GM10248 (cell line): ENCODE measurements around the gene MYH6.

ENCODE experiments used
- CTCF ChIA-PET: fragments of 300-600 bp; sonication (Branson Sonifier 250); formaldehyde crosslinking; extraction: SDS; loops from one replicate; lab custom pipeline; 2021; ENCODE audit warnings: antibody characterized with exemption; lab: Yijun Ruan, JAX
- POLR2A ChIA-PET: fragments of 350-650 bp; sonication (Branson Sonifier 250); formaldehyde crosslinking; extraction: SDS; loops from one replicate; lab custom pipeline; 2020; ENCODE audit warnings: antibody characterized with exemption; lab: Yijun Ruan, JAX
- DNase-seq: peaks from one replicate; pipeline ENCODE4 v3.0.0; 2012; ENCODE audit errors: extremely low spot score
- CTCF ChIP-seq: IDR thresholded peaks from 2 replicates; pipeline ENCODE4 v1.5.1; 2012; ENCODE audit warnings: mild to moderate bottlenecking, low read depth; ENCODE audit errors: extremely low read depth, missing control alignments, control extremely low read depth

Gene MYH6

DNA sequence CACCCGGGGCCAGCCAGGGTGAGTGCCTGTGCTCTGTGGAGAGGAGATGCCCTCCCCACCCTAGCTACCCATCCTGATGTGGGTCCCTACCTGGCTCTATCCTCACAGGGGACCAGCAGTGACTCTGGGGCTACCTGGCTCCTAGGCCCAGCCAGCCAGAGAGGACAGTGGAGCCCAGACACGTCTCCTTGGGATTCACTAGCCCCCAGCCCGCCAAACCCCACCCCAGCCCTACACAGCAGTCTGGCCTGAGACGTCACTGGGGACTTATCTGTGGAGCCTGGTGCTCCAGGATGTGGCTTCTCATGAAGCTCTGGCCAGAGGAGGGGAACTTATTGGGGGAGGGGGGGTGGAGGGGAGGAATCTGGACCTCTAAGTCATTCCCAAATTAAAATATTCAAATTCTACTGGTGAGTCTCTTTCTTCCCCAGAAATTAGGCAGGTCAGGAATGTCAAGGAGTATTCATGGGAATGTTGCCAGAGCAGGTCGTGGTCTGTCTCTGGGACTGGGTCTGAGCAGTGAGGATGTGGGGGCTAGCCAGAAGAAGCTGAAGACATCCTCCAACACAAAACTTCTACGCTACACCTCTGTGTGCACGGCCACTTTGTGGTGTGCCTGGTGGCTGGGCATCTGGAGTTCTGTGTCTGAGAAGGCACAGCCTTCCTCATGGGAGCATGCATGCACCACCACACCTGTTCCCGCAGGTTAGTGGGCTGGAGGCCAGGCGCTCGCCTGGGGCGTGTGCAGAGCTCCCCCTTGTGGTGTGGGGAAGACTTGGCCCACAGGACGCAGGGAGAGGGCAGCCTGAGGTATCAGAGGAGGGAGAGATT lies 28.5 kb downstream of the MYH6 start:
- POLR2A ChIA-PET = no interaction called here
- peak; percentile 86 for DNase-seq
- CTCF ChIA-PET = interaction anchor here (0.6 to 5.5 kb wide), 52 partner anchors 9 to 373 kb away, joined by 3 to 54 read pairs (median 5); partner anchors contain the start of genes CEBPE, DHRS2, IL25 and PABPN1
- TF ChIP-seq CTCF = peak; percentile 92

- POLR2A ChIA-PET = no interaction called here
- no peak for TF ChIP-seq CTCF
- CTCF ChIA-PET = interaction anchor here (0.6 to 5.5 kb wide), 18 partner anchors 9 to 372 kb away, joined by 3 to 54 read pairs (median 14); partner anchors contain the start of genes CEBPE, IL25, PABPN1 and SLC22A17
- DNase-seq = no peak
Measured at GRCh38 chr14:23378612-23379220, 29.4 kb downstream of the MYH6 start.

DNA sequence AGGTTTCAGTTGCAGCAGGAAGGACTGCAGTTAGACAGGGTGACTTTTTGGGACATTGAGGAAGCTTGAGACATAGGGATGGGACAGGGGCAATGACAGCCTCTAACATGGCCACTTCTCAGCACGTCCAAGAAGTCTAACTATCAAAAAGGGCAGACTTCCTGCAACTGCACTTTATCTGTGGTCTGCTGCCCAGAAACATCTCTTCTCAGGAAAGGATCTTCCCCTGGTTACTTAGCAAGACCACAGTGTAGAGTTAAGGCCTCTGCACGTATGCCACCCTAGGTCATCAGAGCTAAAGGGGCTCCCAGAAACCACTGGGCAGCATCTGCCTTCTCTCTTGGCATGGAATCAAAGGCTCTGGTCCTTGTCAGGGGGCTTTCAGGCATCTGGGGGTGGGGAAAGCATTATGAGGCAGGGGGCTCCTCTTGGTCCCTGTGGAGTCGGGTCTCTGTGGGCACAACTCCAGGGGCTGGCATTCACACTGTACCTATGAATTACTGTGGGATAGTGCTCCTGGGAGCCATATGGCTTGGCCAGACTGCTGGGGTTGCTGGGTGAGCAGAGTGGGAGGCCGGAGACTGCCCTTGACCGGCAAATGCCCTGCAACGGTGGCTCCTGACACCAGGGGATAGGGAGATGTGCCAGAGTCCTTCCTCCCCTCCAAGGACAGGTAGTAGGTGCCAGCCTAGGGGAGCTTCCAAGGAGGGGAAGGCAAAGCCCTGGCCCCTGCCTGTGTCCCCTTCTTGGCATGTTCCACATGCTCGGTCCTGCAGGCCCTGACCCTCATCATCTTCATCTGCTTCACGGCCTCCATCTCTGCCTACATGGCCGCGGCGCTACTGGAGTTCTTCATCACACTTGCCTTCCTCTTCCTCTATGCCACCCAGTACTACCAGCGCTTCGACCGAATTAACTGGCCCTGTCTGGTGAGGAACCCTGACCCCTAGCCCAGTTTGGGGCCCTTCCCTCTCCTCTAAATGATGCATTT lies 30.2 kb downstream of the MYH6 start:
- DNase-seq = no peak
- TF ChIP-seq CTCF = no peak
- ChIA-PET CTCF (interaction anchor here (1.3 to 5.5 kb wide), 10 partner anchors 8 to 259 kb away, joined by 3 to 54 read pairs (median 16); partner anchors contain the start of genes CEBPE, IL25 and PABPN1), POLR2A (no interaction called here)

DNA sequence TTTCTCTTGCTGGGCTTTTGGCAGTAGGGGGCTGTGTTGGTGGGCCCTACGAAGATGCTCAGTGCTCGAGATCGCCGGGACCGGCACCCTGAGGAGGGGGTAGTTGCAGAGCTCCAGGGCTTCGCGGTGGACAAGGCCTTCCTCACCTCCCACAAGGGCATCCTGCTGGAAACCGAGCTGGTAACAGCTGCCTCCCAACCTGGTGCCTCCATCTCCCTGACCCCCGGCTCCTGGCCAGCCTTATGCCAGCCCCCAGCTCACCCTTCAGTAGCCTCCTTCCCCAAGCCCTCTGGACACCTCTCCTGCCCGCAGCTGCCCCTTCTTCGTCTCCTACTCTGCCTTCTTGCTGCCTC lies 30.9 kb downstream of the MYH6 start:
- no peak for TF ChIP-seq CTCF
- POLR2A ChIA-PET = no interaction called here
- DNase-seq = no peak
- CTCF ChIA-PET = interaction anchor here (1.1 to 5.5 kb wide), 5 partner anchors 11 to 256 kb away, joined by 3 to 54 read pairs (median 11); no protein-coding TSS in a partner anchor

GRCh38 chr14:23376482-23377197 lies 31.4 kb downstream of the MYH6 start, which contains the start of gene CMTM5:
TSS of gene CMTM5 (plus strand) at chr14:23377046. CDS start at chr14:23377252, 206 bp downstream.
- no peak for DNase-seq
- ChIA-PET POLR2A (no interaction called here), CTCF (interaction anchor here (1.1 to 5.5 kb wide), 5 partner anchors 12 to 256 kb away, joined by 3 to 54 read pairs (median 11); no protein-coding TSS in a partner anchor)
- no peak for TF ChIP-seq CTCF
